Loucy (cell line): Measurements from ENCODE around the gene PTPN3.

ENCODE experiments used
- CTCF ChIP-seq: fragments of 200-600 bp; sonication (generic); conservative IDR thresholded peaks from 2 replicates; pipeline ENCODE4 v1.5.1; 2014; ENCODE audit warnings: mild to moderate bottlenecking, antibody characterized with exemption, low read length
- EZH2phosphoT487 ChIP-seq: fragments of 200-600 bp; IDR thresholded peaks from 2 replicates; pipeline ENCODE4 v1.6.1; 2018; ENCODE audit warnings: antibody characterized with exemption, mild to moderate bottlenecking, moderate library complexity, borderline replicate concordance

GRCh38 chr9:109460576-109460975, 37.5 kb downstream of the PTPN3 start:
- TF ChIP-seq CTCF (no peak), EZH2phosphoT487 (no peak)
